HepG2 (cell line): ENCODE results near the gene TNFAIP3. TPM values are rescaled to one million over a fixed set of nuclear protein-coding genes. Genes with fewer than 3 reads are reported as not detected.

Experiments used
- ADNP ChIP-seq: sonication (generic); formaldehyde crosslinking; IDR thresholded peaks from 2 replicates; pipeline ENCODE4 v1.4.0; 2020; ENCODE audit warnings: missing genetic modification reagents
- ARHGAP35 ChIP-seq: sonication (generic); formaldehyde crosslinking; IDR thresholded peaks from 2 replicates; pipeline ENCODE4 v1.9.0; 2022; ENCODE audit warnings: mild to moderate bottlenecking, inconsistent platforms, moderate library complexity, missing genetic modification reagents, borderline replicate concordance
- BHLHE40 ChIP-seq: IDR thresholded peaks from 2 replicates; pipeline ENCODE4 v1.6.1; 2011; ENCODE audit warnings: low read length, improper control_type of control experiment
- CHCHD3 ChIP-seq: sonication (generic); formaldehyde crosslinking; IDR thresholded peaks from 2 replicates; pipeline ENCODE4 v1.8.0; 2022; ENCODE audit warnings: mild to moderate bottlenecking, missing genetic modification reagents, moderate library complexity
- FOXP1 ChIP-seq, 2 experiments: fragments of 450-650 bp in 1 of 2; IDR thresholded peaks; 2 replicates each; pipeline ENCODE4 v1.6.1; 2017 to 2018; ENCODE audit warnings: antibody characterized with exemption in 1 of 2
- KMT2A ChIP-seq: sonication (generic); formaldehyde crosslinking; IDR thresholded peaks from 2 replicates; pipeline ENCODE4 v1.4.0; 2020; ENCODE audit warnings: missing genetic modification reagents
- MIER3 ChIP-seq: IDR thresholded peaks from 2 replicates; pipeline ENCODE4 v1.6.1; 2016; ENCODE audit warnings: missing compliant biosample characterization, borderline replicate concordance
- MTA3 ChIP-seq: sonication (generic); formaldehyde crosslinking; IDR thresholded peaks from 2 replicates; pipeline ENCODE4 v1.4.0; 2020; ENCODE audit warnings: missing genetic modification reagents
- NKX3-1 ChIP-seq: sonication (generic); formaldehyde crosslinking; IDR thresholded peaks from 2 replicates; pipeline ENCODE4 v1.5.0; 2020; ENCODE audit warnings: missing genetic modification reagents
- NR2F6 ChIP-seq, 2 experiments: IDR thresholded peaks; 2 replicates each; pipeline ENCODE4 v1.6.1; 2016; ENCODE audit warnings: antibody characterized with exemption in 1 of 2, mild to moderate bottlenecking in 1 of 2
- SRF ChIP-seq: IDR thresholded peaks from 2 replicates; pipeline ENCODE4 v1.6.1; 2011; ENCODE audit warnings: mild to moderate bottlenecking, low read depth, low read length, moderate library complexity
- ZFP41 ChIP-seq: sonication (generic); formaldehyde crosslinking; IDR thresholded peaks from 2 replicates; pipeline ENCODE4 v1.4.0; 2020; ENCODE audit warnings: mild to moderate bottlenecking, missing genetic modification reagents, borderline replicate concordance
- ZNF510 ChIP-seq: sonication (generic); formaldehyde crosslinking; IDR thresholded peaks from 2 replicates; pipeline ENCODE4 v1.4.0; 2020; ENCODE audit warnings: low read depth, mild to moderate bottlenecking, missing genetic modification reagents
- ZNF772 ChIP-seq: sonication (generic); formaldehyde crosslinking; IDR thresholded peaks from 2 replicates; pipeline ENCODE4 v1.5.0; 2020; ENCODE audit warnings: mild to moderate bottlenecking, missing genetic modification reagents
- polyA plus RNA-seq, 8 experiments: library from polyadenylated mRNA; depleted of rRNA in 3 of 8; stranded (reverse) in 7 of 8; unstranded in 1 of 8; fragments of >200 nt; fragmentation: Illumina TruSeq in 4 of 8; extraction: Trizol in 4 of 8; gene quantifications; 2 replicates each; pipeline versions ENCODE4 v1.2.1 to v1.2.3, GENCODE V29; 2011 to 2016; ENCODE audit warnings: low read depth in 4 of 8, missing spikeins in 1 of 8, mixed read lengths in 1 of 8; ENCODE audit not compliant: insufficient read depth in 1 of 8
- total RNA-seq, 5 experiments: library from RNA; depleted of rRNA; stranded (reverse); fragments of >200 nt; fragmentation: Illumina TruSeq; extraction: Trizol; gene quantifications; 2 replicates each; pipeline ENCODE4 v1.2.3, GENCODE V29; 2016; ENCODE audit warnings: low read depth in 1 of 5
- TF ChIP-seq, protein P1 (sequence below): sonication (generic); formaldehyde crosslinking; IDR thresholded peaks from 2 replicates; pipeline ENCODE4 v1.4.0; 2020; ENCODE audit warnings: low read depth, missing genetic modification reagents
- TF ChIP-seq, protein P2 (sequence below): sonication (generic); formaldehyde crosslinking; IDR thresholded peaks from 2 replicates; pipeline ENCODE4 v1.4.0; 2020; ENCODE audit warnings: missing genetic modification reagents
- TF ChIP-seq, protein P3 (sequence below): sonication (generic); formaldehyde crosslinking; IDR thresholded peaks from 2 replicates; pipeline ENCODE4 v1.4.0; 2020; ENCODE audit warnings: mild to moderate bottlenecking, missing genetic modification reagents, borderline replicate concordance
- TF ChIP-seq, protein P4 (sequence below): IDR thresholded peaks from 2 replicates; pipeline ENCODE4 v1.6.1; 2016; ENCODE audit warnings: missing compliant biosample characterization, missing genetic modification reagents, borderline replicate concordance

Gene TNFAIP3
- total and polyA plus RNA-seq, 2 of the 13 experiments (the other 11 are each of a cell fraction or from before 2014, with no cell fraction given), result 28.2 to 47.1 TPM

DNA sequence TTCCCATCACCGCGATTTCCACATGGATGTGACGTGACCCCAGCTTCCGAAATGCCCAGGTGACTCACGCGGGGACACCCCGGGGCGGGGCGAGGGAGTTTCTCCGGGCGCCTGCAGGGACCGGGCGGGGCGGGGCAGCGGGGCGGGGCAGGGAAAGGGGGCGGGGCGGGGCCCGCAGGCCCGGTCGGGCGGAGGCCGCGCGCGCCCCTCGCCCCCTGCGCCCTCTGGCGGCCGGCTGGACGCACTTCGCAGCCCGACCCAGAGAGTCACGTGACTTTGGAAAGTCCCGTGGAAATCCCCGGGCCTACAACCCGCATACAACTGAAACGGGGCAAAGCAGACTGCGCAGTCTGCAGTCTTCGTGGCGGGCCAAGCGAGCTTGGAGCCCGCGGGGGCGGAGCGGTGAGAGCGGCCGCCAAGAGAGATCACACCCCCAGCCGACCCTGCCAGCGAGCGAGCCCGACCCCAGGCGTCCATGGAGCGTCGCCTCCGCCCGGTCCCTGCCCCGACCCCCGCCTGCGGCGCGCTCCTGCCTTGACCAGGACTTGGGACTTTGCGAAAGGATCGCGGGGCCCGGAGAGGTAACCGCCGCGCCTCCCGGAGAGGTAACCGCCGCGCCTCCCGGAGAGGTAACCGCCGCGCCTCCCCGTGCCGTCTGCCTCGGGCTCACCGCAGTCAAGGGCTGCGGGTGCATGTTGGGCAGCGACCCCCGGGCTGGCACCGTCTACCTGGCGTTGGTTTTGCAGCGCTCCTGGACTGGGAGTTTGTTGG, at the start of gene TNFAIP3 (continued):
- TF ChIP-seq, protein P1, sequence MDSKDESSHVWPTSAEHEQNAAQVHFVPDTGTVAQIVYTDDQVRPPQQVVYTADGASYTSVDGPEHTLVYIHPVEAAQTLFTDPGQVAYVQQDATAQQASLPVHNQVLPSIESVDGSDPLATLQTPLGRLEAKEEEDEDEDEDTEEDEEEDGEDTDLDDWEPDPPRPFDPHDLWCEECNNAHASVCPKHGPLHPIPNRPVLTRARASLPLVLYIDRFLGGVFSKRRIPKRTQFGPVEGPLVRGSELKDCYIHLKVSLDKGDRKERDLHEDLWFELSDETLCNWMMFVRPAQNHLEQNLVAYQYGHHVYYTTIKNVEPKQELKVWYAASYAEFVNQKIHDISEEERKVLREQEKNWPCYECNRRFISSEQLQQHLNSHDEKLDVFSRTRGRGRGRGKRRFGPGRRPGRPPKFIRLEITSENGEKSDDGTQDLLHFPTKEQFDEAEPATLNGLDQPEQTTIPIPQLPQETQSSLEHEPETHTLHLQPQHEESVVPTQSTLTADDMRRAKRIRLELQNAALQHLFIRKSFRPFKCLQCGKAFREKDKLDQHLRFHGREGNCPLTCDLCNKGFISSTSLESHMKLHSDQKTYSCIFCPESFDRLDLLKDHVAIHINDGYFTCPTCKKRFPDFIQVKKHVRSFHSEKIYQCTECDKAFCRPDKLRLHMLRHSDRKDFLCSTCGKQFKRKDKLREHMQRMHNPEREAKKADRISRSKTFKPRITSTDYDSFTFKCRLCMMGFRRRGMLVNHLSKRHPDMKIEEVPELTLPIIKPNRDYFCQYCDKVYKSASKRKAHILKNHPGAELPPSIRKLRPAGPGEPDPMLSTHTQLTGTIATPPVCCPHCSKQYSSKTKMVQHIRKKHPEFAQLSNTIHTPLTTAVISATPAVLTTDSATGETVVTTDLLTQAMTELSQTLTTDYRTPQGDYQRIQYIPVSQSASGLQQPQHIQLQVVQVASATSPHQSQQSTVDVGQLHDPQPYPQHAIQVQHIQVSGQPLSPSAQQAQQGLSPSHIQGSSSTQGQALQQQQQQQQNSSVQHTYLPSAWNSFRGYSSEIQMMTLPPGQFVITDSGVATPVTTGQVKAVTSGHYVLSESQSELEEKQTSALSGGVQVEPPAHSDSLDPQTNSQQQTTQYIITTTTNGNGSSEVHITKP (CRISPR knock-in tag), result 0 out of 2 replicates have a peak, but pooled peaks have one; percentile 67
- TF ChIP-seq ARHGAP35 (CRISPR knock-in tag), result peak; percentile 79; the same call in 1 of the 2 replicates
- TF ChIP-seq MIER3, result peak; percentile 87; the same call in 1 of the 2 replicates
- no peak for TF ChIP-seq MTA3
- peak; percentile 91; the same call in 1 of the 2 replicates for TF ChIP-seq ZFP41
- peak; percentile 97 for TF ChIP-seq BHLHE40
- TF ChIP-seq ADNP (CRISPR knock-in tag), result 0 out of 2 replicates have a peak, but pooled peaks have one; percentile 9
- peak; percentile 96 for TF ChIP-seq KMT2A (CRISPR knock-in tag)
- TF ChIP-seq ZNF772 (CRISPR knock-in tag), result peak; percentile 72
- TF ChIP-seq, protein P2, sequence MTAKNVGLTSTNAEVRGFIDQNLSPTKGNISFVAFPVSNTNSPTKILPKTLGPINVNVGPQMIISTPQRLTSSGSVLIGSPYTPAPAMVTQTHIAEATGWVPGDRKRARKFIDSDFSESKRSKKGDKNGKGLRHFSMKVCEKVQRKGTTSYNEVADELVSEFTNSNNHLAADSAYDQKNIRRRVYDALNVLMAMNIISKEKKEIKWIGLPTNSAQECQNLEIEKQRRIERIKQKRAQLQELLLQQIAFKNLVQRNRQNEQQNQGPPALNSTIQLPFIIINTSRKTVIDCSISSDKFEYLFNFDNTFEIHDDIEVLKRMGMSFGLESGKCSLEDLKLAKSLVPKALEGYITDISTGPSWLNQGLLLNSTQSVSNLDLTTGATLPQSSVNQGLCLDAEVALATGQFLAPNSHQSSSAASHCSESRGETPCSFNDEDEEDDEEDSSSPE (CRISPR knock-in tag), result peak; percentile 68
- TF ChIP-seq, protein P3, sequence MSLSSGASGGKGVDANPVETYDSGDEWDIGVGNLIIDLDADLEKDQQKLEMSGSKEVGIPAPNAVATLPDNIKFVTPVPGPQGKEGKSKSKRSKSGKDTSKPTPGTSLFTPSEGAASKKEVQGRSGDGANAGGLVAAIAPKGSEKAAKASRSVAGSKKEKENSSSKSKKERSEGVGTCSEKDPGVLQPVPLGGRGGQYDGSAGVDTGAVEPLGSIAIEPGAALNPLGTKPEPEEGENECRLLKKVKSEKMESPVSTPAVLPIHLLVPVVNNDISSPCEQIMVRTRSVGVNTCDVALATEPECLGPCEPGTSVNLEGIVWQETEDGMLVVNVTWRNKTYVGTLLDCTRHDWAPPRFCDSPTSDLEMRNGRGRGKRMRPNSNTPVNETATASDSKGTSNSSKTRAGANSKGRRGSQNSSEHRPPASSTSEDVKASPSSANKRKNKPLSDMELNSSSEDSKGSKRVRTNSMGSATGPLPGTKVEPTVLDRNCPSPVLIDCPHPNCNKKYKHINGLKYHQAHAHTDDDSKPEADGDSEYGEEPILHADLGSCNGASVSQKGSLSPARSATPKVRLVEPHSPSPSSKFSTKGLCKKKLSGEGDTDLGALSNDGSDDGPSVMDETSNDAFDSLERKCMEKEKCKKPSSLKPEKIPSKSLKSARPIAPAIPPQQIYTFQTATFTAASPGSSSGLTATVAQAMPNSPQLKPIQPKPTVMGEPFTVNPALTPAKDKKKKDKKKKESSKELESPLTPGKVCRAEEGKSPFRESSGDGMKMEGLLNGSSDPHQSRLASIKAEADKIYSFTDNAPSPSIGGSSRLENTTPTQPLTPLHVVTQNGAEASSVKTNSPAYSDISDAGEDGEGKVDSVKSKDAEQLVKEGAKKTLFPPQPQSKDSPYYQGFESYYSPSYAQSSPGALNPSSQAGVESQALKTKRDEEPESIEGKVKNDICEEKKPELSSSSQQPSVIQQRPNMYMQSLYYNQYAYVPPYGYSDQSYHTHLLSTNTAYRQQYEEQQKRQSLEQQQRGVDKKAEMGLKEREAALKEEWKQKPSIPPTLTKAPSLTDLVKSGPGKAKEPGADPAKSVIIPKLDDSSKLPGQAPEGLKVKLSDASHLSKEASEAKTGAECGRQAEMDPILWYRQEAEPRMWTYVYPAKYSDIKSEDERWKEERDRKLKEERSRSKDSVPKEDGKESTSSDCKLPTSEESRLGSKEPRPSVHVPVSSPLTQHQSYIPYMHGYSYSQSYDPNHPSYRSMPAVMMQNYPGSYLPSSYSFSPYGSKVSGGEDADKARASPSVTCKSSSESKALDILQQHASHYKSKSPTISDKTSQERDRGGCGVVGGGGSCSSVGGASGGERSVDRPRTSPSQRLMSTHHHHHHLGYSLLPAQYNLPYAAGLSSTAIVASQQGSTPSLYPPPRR, result peak; percentile 27; the same call in 1 of the 2 replicates
- TF ChIP-seq ZNF510 (CRISPR knock-in tag), result no peak
- TF ChIP-seq CHCHD3 (CRISPR knock-in tag), result peak; percentile 17; the same call in 1 of the 2 replicates
- TF ChIP-seq FOXP1 (IDR thresholded peaks at IDR 0.05), result no peak
- no peak; the same call in 1 of the 2 replicates for TF ChIP-seq FOXP1 (CRISPR knock-in tag; IDR thresholded peaks at IDR 0.05)
- peak; percentile 57 for TF ChIP-seq NR2F6 (IDR thresholded peaks at IDR 0.05)
- TF ChIP-seq NR2F6 (CRISPR knock-in tag; IDR thresholded peaks at IDR 0.05), result peak; percentile 73
- TF ChIP-seq NKX3-1 (CRISPR knock-in tag), result 0 out of 2 replicates have a peak, but pooled peaks have one; percentile 52
- TF ChIP-seq SRF, result no peak
- TF ChIP-seq, protein P4, sequence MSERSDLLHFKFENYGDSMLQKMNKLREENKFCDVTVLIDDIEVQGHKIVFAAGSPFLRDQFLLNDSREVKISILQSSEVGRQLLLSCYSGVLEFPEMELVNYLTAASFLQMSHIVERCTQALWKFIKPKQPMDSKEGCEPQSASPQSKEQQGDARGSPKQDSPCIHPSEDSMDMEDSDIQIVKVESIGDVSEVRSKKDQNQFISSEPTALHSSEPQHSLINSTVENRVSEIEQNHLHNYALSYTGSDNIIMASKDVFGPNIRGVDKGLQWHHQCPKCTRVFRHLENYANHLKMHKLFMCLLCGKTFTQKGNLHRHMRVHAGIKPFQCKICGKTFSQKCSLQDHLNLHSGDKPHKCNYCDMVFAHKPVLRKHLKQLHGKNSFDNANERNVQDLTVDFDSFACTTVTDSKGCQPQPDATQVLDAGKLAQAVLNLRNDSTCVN, result no peak
